Measurements from ENCODE around the gene NRAP. TPM values are rescaled to one million over a fixed set of nuclear protein-coding genes. Genes with fewer than 3 reads are reported as not detected.

NRAP gene
- total and polyA plus RNA-seq, 4 donors, result 0.02 to 0.04 TPM; not detected in 2

GRCh38 chr10:113706623-113707022, 42.8 kb upstream of the NRAP start:
- TF ChIP-seq, protein P1, sequence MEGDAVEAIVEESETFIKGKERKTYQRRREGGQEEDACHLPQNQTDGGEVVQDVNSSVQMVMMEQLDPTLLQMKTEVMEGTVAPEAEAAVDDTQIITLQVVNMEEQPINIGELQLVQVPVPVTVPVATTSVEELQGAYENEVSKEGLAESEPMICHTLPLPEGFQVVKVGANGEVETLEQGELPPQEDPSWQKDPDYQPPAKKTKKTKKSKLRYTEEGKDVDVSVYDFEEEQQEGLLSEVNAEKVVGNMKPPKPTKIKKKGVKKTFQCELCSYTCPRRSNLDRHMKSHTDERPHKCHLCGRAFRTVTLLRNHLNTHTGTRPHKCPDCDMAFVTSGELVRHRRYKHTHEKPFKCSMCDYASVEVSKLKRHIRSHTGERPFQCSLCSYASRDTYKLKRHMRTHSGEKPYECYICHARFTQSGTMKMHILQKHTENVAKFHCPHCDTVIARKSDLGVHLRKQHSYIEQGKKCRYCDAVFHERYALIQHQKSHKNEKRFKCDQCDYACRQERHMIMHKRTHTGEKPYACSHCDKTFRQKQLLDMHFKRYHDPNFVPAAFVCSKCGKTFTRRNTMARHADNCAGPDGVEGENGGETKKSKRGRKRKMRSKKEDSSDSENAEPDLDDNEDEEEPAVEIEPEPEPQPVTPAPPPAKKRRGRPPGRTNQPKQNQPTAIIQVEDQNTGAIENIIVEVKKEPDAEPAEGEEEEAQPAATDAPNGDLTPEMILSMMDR (IDR thresholded peaks at IDR 0.05; ENCODE audit: control extremely low read depth, extremely low read depth), result no peak
- Histone ChIP-seq H3K9me3 (ENCODE audit: control insufficient read depth in 4 of 4, insufficient read depth in 3 of 4, low read length in 3 of 4) (no peaks in the 10 kb centered on the region), H3K4me1 (ENCODE audit: control insufficient read depth in 5 of 5, insufficient read depth in 5 of 5, low read length in 5 of 5) (peaks cover 0 to 7% (median 0%) of the 10 kb centered on the region in 5 donors), H3K9ac (ENCODE audit: insufficient read depth in 1 of 2, low read length in 2 of 2) (no peak overlapping the region), H3K27me3 (ENCODE audit: control insufficient read depth in 3 of 3, insufficient read depth in 3 of 3, low read length in 2 of 3) (no peaks in the 10 kb centered on the region), H3K27ac (ENCODE audit: low read depth in 1 of 2, low read length in 1 of 2) (no peak overlapping the region), H3K36me3 (ENCODE audit: control insufficient read depth in 4 of 4, insufficient read depth in 4 of 4, low read length in 4 of 4) (peaks cover 0 to 17% (median 2%) of the 10 kb centered on the region in 4 donors), H3K4me3 (no peak overlapping the region)
- 58 to 64% methylated on average over 5 of the region's 5 CpGs for WGBS, 2 donors
- DNase-seq (no peak), ATAC-seq (ENCODE audit: insufficient read depth, low FRiP score) (no peak)

- no peak for ATAC-seq (ENCODE audit: insufficient read depth, low FRiP score)
- no peak for DNase-seq
- H3K4me3 ChIP-seq, result no peak overlapping the region
Measured at GRCh38 chr10:113705344-113705652, 41.5 kb upstream of the NRAP start.

DNA sequence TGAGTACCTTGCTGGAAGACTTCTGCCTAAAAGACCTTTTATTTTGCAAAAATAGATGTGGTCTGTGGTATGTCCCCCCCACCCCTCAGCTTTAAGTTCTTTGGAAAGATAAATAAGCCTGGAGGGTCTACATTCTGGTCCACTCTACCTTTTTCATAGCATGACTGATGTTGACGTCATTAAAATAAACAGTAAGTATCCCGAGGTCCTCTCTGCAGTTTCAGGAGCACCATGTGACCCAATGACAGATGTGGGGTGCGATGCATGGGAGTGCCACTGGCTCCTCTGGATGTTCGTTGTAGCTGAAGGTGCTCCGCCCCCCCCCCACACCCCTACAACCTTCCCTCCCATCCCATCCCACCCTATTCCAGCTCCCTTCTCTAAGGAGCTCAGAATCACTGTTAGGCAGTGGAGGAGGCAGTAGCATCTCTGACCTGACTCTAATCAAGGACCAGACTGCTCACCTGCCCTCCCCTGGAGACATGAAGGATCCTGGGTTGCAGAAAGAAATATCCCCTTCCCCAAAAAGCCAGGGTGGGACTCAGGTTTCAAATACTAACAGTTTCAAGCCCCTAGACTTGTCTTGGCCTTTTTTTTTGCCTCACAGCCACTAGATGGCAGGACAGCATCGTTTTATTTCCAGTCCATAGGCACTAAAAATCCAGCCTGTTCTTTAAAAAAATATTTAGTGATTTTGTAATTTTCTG, 40.9 kb upstream of the NRAP start:
- Histone ChIP-seq H3K4me1 (ENCODE audit: control insufficient read depth in 5 of 5, insufficient read depth in 5 of 5, low read length in 5 of 5) (peaks cover 0 to 7% (median 0%) of the 10 kb centered on the region in 5 donors), H3K27me3 (ENCODE audit: control insufficient read depth in 3 of 3, insufficient read depth in 3 of 3, low read length in 2 of 3) (no peaks in the 10 kb centered on the region), H3K9ac (ENCODE audit: insufficient read depth in 1 of 2, low read length in 2 of 2) (no peak overlapping the region), H3K9me3 (ENCODE audit: control insufficient read depth in 4 of 4, insufficient read depth in 3 of 4, low read length in 3 of 4) (no peaks in the 10 kb centered on the region), H3K36me3 (ENCODE audit: control insufficient read depth in 4 of 4, insufficient read depth in 4 of 4, low read length in 4 of 4) (peaks cover 0 to 15% (median 2%) of the 10 kb centered on the region in 4 donors), H3K4me3 (no peak overlapping the region), H3K27ac (ENCODE audit: low read depth in 1 of 2, low read length in 1 of 2) (no peak overlapping the region)
- DNase-seq (peak; percentile 59 to 78 (median 73)), ATAC-seq (ENCODE audit: insufficient read depth, low FRiP score) (no peak)
- 59 to 63% methylated on average over 6 of the region's 6 CpGs for WGBS, 2 donors
- TF ChIP-seq, protein P1 (IDR thresholded peaks at IDR 0.05; ENCODE audit: control extremely low read depth, extremely low read depth), result peak; percentile 32

More at GRCh38 chr10:113705344-113705652, 41.5 kb upstream of the NRAP start:
- H3K4me1 ChIP-seq (ENCODE audit: control insufficient read depth in 5 of 5, insufficient read depth in 5 of 5, low read length in 5 of 5), result peaks cover 0 to 7% (median 0%) of the 10 kb centered on the region in 5 donors
- H3K9me3 ChIP-seq (ENCODE audit: control insufficient read depth in 4 of 4, insufficient read depth in 3 of 4, low read length in 3 of 4), result no peaks in the 10 kb centered on the region
- no peak overlapping the region for H3K9ac ChIP-seq (ENCODE audit: insufficient read depth in 1 of 2, low read length in 2 of 2)
- H3K27me3 ChIP-seq (ENCODE audit: control insufficient read depth in 3 of 3, insufficient read depth in 3 of 3, low read length in 2 of 3), result no peaks in the 10 kb centered on the region
- H3K36me3 ChIP-seq (ENCODE audit: control insufficient read depth in 4 of 4, insufficient read depth in 4 of 4, low read length in 4 of 4), result peaks cover 0 to 19% (median 2%) of the 10 kb centered on the region in 4 donors
- no peak overlapping the region for H3K27ac ChIP-seq (ENCODE audit: low read depth in 1 of 2, low read length in 1 of 2)
- TF ChIP-seq, protein P1 (IDR thresholded peaks at IDR 0.05; ENCODE audit: control extremely low read depth, extremely low read depth), result no peak

Measured in lung (tissue), 12 donors.